Peyer's patch (tissue), 4 donors: Measurements from ENCODE around the gene VSIR. TPM values are rescaled to one million over a fixed set of nuclear protein-coding genes. Genes with fewer than 3 reads are reported as not detected.

Experiments used
- DNase-seq, 3 donors: peaks; one replicate each; pipeline ENCODE4 v3.0.0-alpha.2; 2017 to 2019
- H3K27ac ChIP-seq, 4 donors: fragments of 200-600 bp; sonication (generic); one replicate each; pipeline ENCODE4 v1.5.1; 2016 to 2019
- H3K27me3 ChIP-seq, 2 donors: fragments of 200-600 bp; sonication (generic); one replicate each; pipeline ENCODE4 v1.5.1; 2019
- H3K36me3 ChIP-seq, 3 donors: fragments of 200-600 bp; sonication (generic); one replicate each; pipeline ENCODE4 v1.5.1; 2016 to 2019
- H3K4me1 ChIP-seq, 4 donors: fragments of 200-600 bp; sonication (generic); one replicate each; pipeline ENCODE4 v1.5.1; 2016 to 2019
- H3K4me3 ChIP-seq, 4 donors: fragments of 200-600 bp; sonication (generic); 1 replicate in 3 of 4; 2 replicates in 1 of 4; pipeline ENCODE4 v1.5.1; 2016 to 2019; ENCODE audit warnings: mild to moderate bottlenecking in 1 of 4
- H3K9me3 ChIP-seq, 4 donors: fragments of 200-600 bp; sonication (generic); one replicate each; pipeline ENCODE4 v1.5.1; 2016 to 2019; ENCODE audit warnings: mild to moderate bottlenecking in 1 of 4
- CTCF ChIP-seq, 6 experiments: fragments of 450-650 bp in 4 of 6; fragments of 200-600 bp in 2 of 6; sonication (generic) in 1 of 6; IDR thresholded peaks; one replicate each; pipeline ENCODE4 v1.5.1; 2017 to 2019; ENCODE audit warnings: antibody characterized with exemption in 6 of 6, mild to moderate bottlenecking in 3 of 6, moderate library complexity in 1 of 6
- POLR2A ChIP-seq, 2 donors: fragments of 450-650 bp; IDR thresholded peaks; one replicate each; pipeline ENCODE4 v1.5.1; 2017; ENCODE audit warnings: antibody characterized with exemption in 2 of 2, mild to moderate bottlenecking in 2 of 2, moderate library complexity in 2 of 2
- total RNA-seq, 4 donors: library from RNA; depleted of rRNA; stranded (reverse); fragments of >200 nt; gene quantifications; one replicate each; pipeline ENCODE4 v1.1.0, GENCODE V29; 2016

VSIR gene
- total RNA-seq, 4 donors from 2014 or later, result 38.0 to 169 (median 127) TPM

GRCh38 chr10:71790749-71791440 is 17.6 kb upstream of the VSIR start:
- peak; percentile 27 to 77 (median 74) for DNase-seq

GRCh38 chr10:71789871-71790270 is 16.6 kb upstream of the VSIR start:
- DNase-seq, result peak in 1 of 3 donors; percentile 35
- Histone ChIP-seq H3K36me3 (no peaks in the 10 kb centered on the region), H3K9me3 (no peaks in the 10 kb centered on the region), H3K27me3 (no peaks in the 10 kb centered on the region), H3K27ac (peak overlapping the region in 1 of 4 donors; percentile 10), H3K4me1 (peaks cover 0 to 7% (median 0%) of the 10 kb centered on the region in 4 donors), H3K4me3 (no peak overlapping the region)
- TF ChIP-seq POLR2A (IDR thresholded peaks at IDR 0.05) (no peak), CTCF (IDR thresholded peaks at IDR 0.05) (no peak)

More at GRCh38 chr10:71790749-71791440, 17.6 kb upstream of the VSIR start:
- H3K27ac ChIP-seq, result peak overlapping the region in 1 of 4 donors; percentile 39
- H3K36me3 ChIP-seq, result no peaks in the 10 kb centered on the region
- H3K27me3 ChIP-seq, result no peaks in the 10 kb centered on the region
- no peaks in the 10 kb centered on the region for H3K9me3 ChIP-seq
- TF ChIP-seq POLR2A (IDR thresholded peaks at IDR 0.05), result no peak
- TF ChIP-seq CTCF (IDR thresholded peaks at IDR 0.05), result no peak
- peaks cover 0 to 7% (median 0%) of the 10 kb centered on the region in 4 donors for H3K4me1 ChIP-seq
- H3K4me3 ChIP-seq, result peak overlapping the region in 1 of 4 donors; percentile 16

- Histone ChIP-seq H3K27ac (no peak overlapping the region), H3K9me3 (no peaks in the 10 kb centered on the region), H3K4me1 (peaks cover 0 to 7% (median 0%) of the 10 kb centered on the region in 4 donors), H3K4me3 (no peak overlapping the region), H3K36me3 (no peaks in the 10 kb centered on the region), H3K27me3 (no peaks in the 10 kb centered on the region)
- peak in 1 of 3 donors; percentile 22 for DNase-seq
- no peak for TF ChIP-seq CTCF (IDR thresholded peaks at IDR 0.05)
- no peak for TF ChIP-seq POLR2A (IDR thresholded peaks at IDR 0.05)
Measured at GRCh38 chr10:71788954-71789353, 15.6 kb upstream of the VSIR start.

GRCh38 chr10:71784679-71785272 is 11.5 kb upstream of the VSIR start:
- H3K36me3 ChIP-seq, result no peaks in the 10 kb centered on the region
- no peak overlapping the region for H3K4me3 ChIP-seq
- no peaks in the 10 kb centered on the region for H3K9me3 ChIP-seq
- H3K4me1 ChIP-seq, result no peaks in the 10 kb centered on the region
- no peak for TF ChIP-seq CTCF (IDR thresholded peaks at IDR 0.05)
- TF ChIP-seq POLR2A (IDR thresholded peaks at IDR 0.05), result no peak
- no peak overlapping the region for H3K27ac ChIP-seq
- H3K27me3 ChIP-seq, result no peaks in the 10 kb centered on the region
- peak in 1 of 3 donors; percentile 19 for DNase-seq

DNA sequence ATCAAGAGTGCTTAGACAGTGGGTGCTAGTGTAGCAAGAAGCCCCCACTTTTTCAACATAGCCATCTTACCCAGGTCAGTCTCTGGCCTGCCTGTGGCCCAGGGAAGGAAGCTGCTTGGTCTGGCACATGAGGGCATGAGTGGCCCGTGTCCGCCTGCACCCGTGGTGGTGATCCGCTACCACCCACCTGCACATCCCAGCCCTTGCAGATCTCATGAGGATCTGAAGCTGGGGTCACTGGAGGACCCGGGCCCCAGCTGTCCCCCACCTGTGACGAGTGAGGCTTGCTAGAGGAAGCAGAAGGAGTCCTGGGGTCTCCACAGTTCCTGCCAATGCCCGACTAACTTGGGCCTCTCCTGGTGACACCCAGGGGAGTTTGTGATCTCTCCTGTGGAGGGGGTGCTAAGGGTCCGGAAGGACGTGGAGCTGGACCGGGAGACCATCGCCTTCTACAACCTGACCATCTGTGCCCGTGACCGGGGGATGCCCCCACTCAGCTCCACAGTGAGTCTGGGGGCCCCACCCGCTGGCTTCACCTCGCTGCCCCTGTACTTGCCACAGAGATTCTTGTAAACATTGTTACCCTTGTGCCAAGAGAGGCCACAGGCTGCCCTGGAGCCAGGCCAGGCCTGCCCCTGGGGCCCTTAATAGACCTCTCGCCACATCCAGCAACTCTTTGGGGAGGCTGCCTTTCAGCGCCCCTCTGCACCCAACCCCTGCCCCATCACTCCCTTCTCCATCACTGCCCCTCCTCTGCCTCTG is 10.8 kb upstream of the VSIR start:
- no peaks in the 10 kb centered on the region for H3K4me1 ChIP-seq
- no peak for TF ChIP-seq POLR2A (IDR thresholded peaks at IDR 0.05)
- no peak for TF ChIP-seq CTCF (IDR thresholded peaks at IDR 0.05)
- peak in 1 of 3 donors; percentile 30 for DNase-seq

More for the DNA sequence above, 10.8 kb upstream of the VSIR start:
- Histone ChIP-seq H3K27ac (no peak overlapping the region), H3K36me3 (no peaks in the 10 kb centered on the region), H3K27me3 (no peaks in the 10 kb centered on the region), H3K4me3 (no peak overlapping the region), H3K9me3 (no peaks in the 10 kb centered on the region)
